Mesenchymal stem cell (in vitro differentiated cells and primary cell): ENCODE results near the gene FIGNL2.

Source experiments
- DNase-seq: peaks from one replicate; pipeline ENCODE4 v3.0.0-alpha.2; 2013
- H2AFZ ChIP-seq: one replicate; pipeline ENCODE4 v1.6.1; 2013; ENCODE audit warnings: low read depth, mild to moderate bottlenecking, control low read depth, inconsistent platforms, low read length, moderate library complexity
- H2AK5ac ChIP-seq: 2 replicates; pipeline ENCODE4 v1.6.1; 2013; ENCODE audit warnings: low read length, moderate library complexity, mild to moderate bottlenecking, inconsistent platforms; ENCODE audit not compliant: severe bottlenecking
- H2BK120ac ChIP-seq: one replicate; pipeline ENCODE4 v1.6.1; 2013; ENCODE audit warnings: low read depth, mild to moderate bottlenecking, inconsistent platforms, low read length, moderate library complexity
- H2BK12ac ChIP-seq, 2 experiments: one replicate each; pipeline ENCODE4 v1.6.1; 2013; ENCODE audit warnings: inconsistent platforms in 2 of 2, low read length in 2 of 2, mild to moderate bottlenecking in 2 of 2, moderate library complexity in 2 of 2, control low read depth in 1 of 2
- H2BK15ac ChIP-seq: one replicate; pipeline ENCODE4 v1.6.1; 2013; ENCODE audit warnings: mild to moderate bottlenecking, low read depth, inconsistent platforms; ENCODE audit not compliant: poor library complexity, severe bottlenecking
- H2BK5ac ChIP-seq: 2 replicates; pipeline ENCODE4 v1.6.1; 2013; ENCODE audit warnings: low read depth, mild to moderate bottlenecking, low read length, control low read depth, inconsistent platforms; ENCODE audit not compliant: poor library complexity, severe bottlenecking
- H3K14ac ChIP-seq, 2 experiments: one replicate each; pipeline ENCODE4 v1.6.1; 2013; ENCODE audit warnings: inconsistent platforms in 2 of 2, low read length in 2 of 2, control low read depth in 1 of 2, mild to moderate bottlenecking in 1 of 2, moderate library complexity in 1 of 2
- H3K18ac ChIP-seq, 2 experiments: one replicate each; pipeline ENCODE4 v1.6.1; 2013; ENCODE audit warnings: inconsistent platforms in 2 of 2, low read length in 2 of 2, control low read depth in 1 of 2, low read depth in 1 of 2, mild to moderate bottlenecking in 1 of 2
- H3K23ac ChIP-seq, 2 experiments: one replicate each; pipeline ENCODE4 v1.6.1; 2013; ENCODE audit warnings: inconsistent platforms in 2 of 2, low read length in 2 of 2, mild to moderate bottlenecking in 2 of 2, moderate library complexity in 2 of 2, control low read depth in 1 of 2
- H3K27ac ChIP-seq: 2 replicates; pipeline ENCODE4 v1.5.1; 2013; ENCODE audit warnings: mild to moderate bottlenecking, moderate library complexity, low read length, control low read depth, inconsistent platforms; ENCODE audit not compliant: poor library complexity, severe bottlenecking
- H3K27me3 ChIP-seq, 2 experiments: 2 replicates each; pipeline versions ENCODE4 v1.6.1 to v1.7.0; 2013; ENCODE audit warnings: low read length in 2 of 2, mild to moderate bottlenecking in 2 of 2, moderate library complexity in 2 of 2, control low read depth in 1 of 2, inconsistent platforms in 1 of 2; ENCODE audit not compliant: control insufficient read depth in 1 of 2, insufficient read depth in 1 of 2
- H3K36me3 ChIP-seq, 2 experiments: 2 replicates each; pipeline versions ENCODE4 v1.6.1 to v1.7.0; 2013; ENCODE audit warnings: low read length in 2 of 2, control low read depth in 1 of 2, inconsistent platforms in 1 of 2, low read depth in 1 of 2, mild to moderate bottlenecking in 1 of 2; ENCODE audit not compliant: insufficient read depth in 2 of 2, control insufficient read depth in 1 of 2
- H3K4ac ChIP-seq, 2 experiments: one replicate each; pipeline ENCODE4 v1.6.1; 2013; ENCODE audit warnings: inconsistent platforms in 2 of 2, low read length in 2 of 2, mild to moderate bottlenecking in 2 of 2, moderate library complexity in 2 of 2, control low read depth in 1 of 2, low read depth in 1 of 2
- H3K4me1 ChIP-seq: 2 replicates; pipeline ENCODE4 v1.6.1; 2013; ENCODE audit warnings: low read depth, low read length, control low read depth; ENCODE audit not compliant: control insufficient read depth, insufficient read depth
- H3K4me2 ChIP-seq: 2 replicates; pipeline ENCODE4 v1.6.1; 2013; ENCODE audit warnings: low read length, mild to moderate bottlenecking, inconsistent platforms; ENCODE audit not compliant: poor library complexity, severe bottlenecking
- H3K4me3 ChIP-seq, 2 experiments: 2 replicates each; pipeline versions ENCODE4 v1.5.1 to v1.7.0; 2013; ENCODE audit warnings: low read length in 2 of 2, mild to moderate bottlenecking in 2 of 2, control low read depth in 1 of 2, low read depth in 1 of 2; ENCODE audit not compliant: insufficient read depth in 1 of 2
- H3K79me1 ChIP-seq: replicated peaks from 2 replicates; pipeline ENCODE4 v1.6.1; 2013; ENCODE audit warnings: mild to moderate bottlenecking, control low read depth, low read length, inconsistent platforms; ENCODE audit not compliant: poor library complexity, severe bottlenecking
- H3K9ac ChIP-seq: 2 replicates; pipeline ENCODE4 v1.7.0; 2013; ENCODE audit warnings: mild to moderate bottlenecking, low read length, moderate library complexity
- H3K9me3 ChIP-seq: 2 replicates; pipeline ENCODE4 v1.7.0; 2013; ENCODE audit warnings: mild to moderate bottlenecking, low read length; ENCODE audit not compliant: control insufficient read depth
- H4K8ac ChIP-seq: one replicate; pipeline ENCODE4 v1.6.1; 2013; ENCODE audit warnings: inconsistent platforms, mild to moderate bottlenecking, low read length, moderate library complexity
- H4K91ac ChIP-seq: one replicate; pipeline ENCODE4 v1.6.1; 2013; ENCODE audit warnings: mild to moderate bottlenecking, low read length, inconsistent platforms
- WGBS: methylation state at CpG from one replicate; pipeline ENCODE4 v1.1.7; 2013; ENCODE audit warnings: mixed read lengths; 5-methylcytosine and 5-hydroxymethylcytosine counted together

FIGNL2 gene

GRCh38 chr12:51773145-51773869, 75.2 kb downstream of the FIGNL2 start:
- Histone ChIP-seq H2BK5ac (no peak overlapping the region), H3K4me2 (no peak overlapping the region), H3K23ac (no peak overlapping the region), H2BK15ac (no peak overlapping the region), H3K18ac (no peak overlapping the region), H2AK5ac (no peak overlapping the region), H3K27ac (no peak overlapping the region), H2BK12ac (no peak overlapping the region), H4K91ac (no peak overlapping the region), H2AFZ (no peak overlapping the region), H3K4me3 (no peak overlapping the region), H3K14ac (no peak overlapping the region), H4K8ac (no peak overlapping the region), H3K36me3 (peaks cover 0 to 63% of the 10 kb centered on the region in 2 experiments), H3K27me3 (peaks cover 0 to 6% of the 10 kb centered on the region in 2 experiments), H3K9ac (no peak overlapping the region), H2BK120ac (no peak overlapping the region), H3K4ac (no peak overlapping the region), H3K4me1 (no peaks in the 10 kb centered on the region), H3K79me1 (no peaks in the 10 kb centered on the region), H3K9me3 (no peaks in the 10 kb centered on the region)
- 95% methylated on average over 2 of the region's 2 CpGs for WGBS
- no peak for DNase-seq

GRCh38 chr12:51771008-51771407, 77.5 kb downstream of the FIGNL2 start:
- Histone ChIP-seq H3K27ac (no peak overlapping the region), H3K9ac (peak overlapping the region; percentile 4), H3K4ac (no peak overlapping the region), H2BK12ac (no peak overlapping the region), H4K91ac (no peak overlapping the region), H3K79me1 (no peaks in the 10 kb centered on the region), H3K23ac (no peak overlapping the region), H3K27me3 (peaks cover 0 to 6% of the 10 kb centered on the region in 2 experiments), H3K4me1 (no peaks in the 10 kb centered on the region), H3K4me3 (no peak overlapping the region), H2BK5ac (no peak overlapping the region), H4K8ac (no peak overlapping the region), H2BK15ac (no peak overlapping the region), H3K18ac (no peak overlapping the region), H2BK120ac (no peak overlapping the region), H3K4me2 (no peak overlapping the region), H2AFZ (no peak overlapping the region), H3K14ac (no peak overlapping the region), H3K9me3 (no peaks in the 10 kb centered on the region), H2AK5ac (no peak overlapping the region), H3K36me3 (peaks cover 0 to 72% of the 10 kb centered on the region in 2 experiments)
- DNase-seq: no peak
- WGBS: 94% methylated on average over 1 of the region's 1 CpG
